GM19023 (cell line): Measurements from ENCODE around the gene C1QTNF1.
"Not testable (repeated sequence)": the region's sequence is repeated elsewhere in the genome, so short reads cannot be mapped to it uniquely, and the experiment has no call there.

Source experiments
- ATAC-seq: cut with Tn5 transposase; IDR thresholded peaks from one replicate; pipeline ENCODE4 v1.9.1; 2021; ENCODE audit warnings: mild to moderate bottlenecking, moderate library complexity; ENCODE audit not compliant: unreplicated experiment

C1QTNF1 gene

DNA sequence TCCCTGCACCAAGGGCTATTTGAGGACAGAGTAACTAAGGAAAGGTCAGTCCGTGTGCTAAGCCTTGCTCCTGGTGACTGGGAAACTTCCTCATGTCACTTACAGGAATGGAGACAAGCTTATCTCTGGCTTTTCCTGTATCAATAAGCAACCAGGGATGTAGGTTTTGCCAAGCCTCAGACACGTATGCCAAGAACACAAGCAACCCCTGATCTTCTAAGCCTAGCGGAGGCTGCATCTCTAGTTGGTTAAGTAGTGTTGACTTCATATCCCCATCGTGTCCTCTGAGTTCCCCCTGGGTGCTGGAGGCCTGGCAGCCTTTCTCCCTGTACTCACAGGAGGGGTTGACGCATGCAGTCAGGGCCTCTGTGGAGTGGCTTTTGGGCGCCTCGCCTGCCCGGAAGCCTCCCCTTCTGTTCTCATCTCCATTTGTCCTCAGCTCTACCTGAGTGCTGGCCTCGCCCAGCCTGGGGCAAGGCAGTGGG, 1.4 kb upstream of the C1QTNF1 start:
- ATAC-seq, result no peak

DNA sequence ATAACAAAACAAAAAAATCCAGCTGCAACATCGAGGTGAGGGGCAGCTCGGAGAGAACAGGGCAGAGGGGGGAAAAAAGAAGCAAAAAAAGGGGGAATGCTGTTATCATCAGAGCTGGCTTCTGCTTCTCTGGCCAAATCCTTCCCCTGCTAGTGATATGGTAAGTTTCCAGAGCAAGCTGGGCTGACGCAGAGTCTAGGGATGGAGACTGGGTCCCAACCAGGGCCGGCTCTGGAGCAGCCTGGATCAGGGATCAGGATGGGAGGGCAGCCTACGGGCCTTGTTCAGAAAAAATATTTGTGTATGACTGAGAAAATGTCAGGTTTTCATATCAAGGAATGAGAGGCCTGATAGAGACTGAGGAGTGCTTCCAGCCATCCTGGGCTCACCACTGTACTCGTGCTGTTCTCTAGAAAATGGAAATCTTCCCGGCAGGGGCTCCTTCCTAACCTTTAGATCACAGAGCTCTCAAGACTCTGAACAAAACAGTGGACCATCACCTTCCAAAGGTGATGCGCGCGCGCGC, 726 bp upstream of the C1QTNF1 start:
- no peak for ATAC-seq

DNA sequence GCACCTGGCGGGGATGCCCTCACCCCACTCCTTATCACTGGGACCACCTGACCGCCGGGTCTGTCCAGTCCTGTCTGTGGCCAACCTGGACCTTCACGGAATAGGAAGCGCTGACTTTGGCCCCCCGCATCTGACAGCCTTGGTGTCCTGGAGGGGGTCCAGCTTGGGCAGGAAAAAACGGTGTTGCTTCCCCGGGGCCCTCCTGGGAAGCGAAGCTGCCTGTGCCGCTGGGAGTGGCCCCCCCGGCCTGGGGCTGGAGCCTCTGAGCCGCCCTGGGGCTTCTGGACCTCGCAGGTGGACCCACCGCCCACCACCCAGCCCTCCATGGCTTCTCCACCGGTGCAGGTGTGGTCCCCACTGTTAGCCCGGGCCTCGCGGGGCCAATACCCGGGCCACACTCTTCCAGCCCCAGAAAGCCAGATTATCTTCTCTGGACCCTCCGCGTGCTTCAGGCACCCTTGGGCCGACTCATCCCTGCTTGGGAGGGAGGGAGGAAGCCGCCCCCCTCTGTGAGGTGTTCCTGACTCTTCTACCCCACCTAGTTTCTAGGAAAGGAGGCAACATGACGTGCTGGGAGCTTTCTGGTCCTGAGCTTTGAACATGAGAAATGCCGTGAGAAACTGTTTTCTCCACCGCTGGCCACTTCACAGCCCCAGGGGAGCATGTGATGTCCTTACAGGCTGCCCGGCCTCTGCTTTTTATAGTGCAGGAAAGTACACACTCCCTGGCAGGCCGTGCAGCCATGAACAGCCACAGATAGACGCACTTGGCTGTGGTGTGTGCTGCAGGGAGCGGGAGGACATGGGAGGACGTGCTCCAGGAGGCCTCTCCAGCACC, 1.1 kb downstream of the C1QTNF1 start:
- no peak for ATAC-seq

DNA sequence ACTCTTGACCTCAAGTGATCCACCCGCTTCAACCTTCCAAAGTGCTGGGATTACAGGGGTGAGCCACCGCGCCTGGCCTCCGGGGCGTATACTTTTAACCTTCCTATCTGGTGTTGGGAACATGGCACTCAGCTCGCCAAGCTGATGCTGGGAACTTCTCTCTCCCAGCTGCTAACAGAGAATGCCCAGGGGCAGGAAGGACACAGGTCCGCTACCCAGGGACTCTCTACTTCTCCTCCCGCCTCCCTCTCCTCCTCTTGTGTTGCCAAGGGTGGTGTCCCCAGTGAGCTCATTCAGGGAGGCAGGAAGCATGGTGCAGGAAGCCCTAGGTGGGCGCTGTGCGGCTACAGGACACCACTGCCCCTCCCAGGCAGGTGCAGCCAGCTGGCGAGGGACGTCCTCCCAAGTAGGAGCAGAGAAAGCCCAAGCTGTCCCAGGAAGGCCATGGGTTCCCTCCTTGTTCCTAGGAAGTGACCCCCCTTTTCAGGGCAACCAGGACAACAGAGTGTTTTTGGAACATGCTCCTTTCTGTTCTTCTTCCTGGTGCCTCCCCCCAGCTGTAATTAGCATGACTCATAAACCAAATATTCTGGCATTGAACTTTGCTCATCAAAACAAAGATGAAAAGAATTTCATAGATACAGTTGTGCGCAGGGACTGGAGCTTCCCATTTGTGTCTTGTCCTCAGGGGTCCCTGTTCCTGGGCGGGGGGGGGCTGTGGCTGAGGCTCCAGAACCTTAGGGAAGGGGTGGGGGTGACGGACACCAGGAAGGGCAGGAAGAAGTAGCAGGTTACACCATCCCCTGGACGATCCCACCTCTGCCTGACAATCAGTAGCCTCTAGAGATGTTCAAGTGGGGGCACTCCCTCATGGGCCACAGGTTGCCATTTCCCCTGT, 2.7 kb downstream of the C1QTNF1 start:
- no peak for ATAC-seq

DNA sequence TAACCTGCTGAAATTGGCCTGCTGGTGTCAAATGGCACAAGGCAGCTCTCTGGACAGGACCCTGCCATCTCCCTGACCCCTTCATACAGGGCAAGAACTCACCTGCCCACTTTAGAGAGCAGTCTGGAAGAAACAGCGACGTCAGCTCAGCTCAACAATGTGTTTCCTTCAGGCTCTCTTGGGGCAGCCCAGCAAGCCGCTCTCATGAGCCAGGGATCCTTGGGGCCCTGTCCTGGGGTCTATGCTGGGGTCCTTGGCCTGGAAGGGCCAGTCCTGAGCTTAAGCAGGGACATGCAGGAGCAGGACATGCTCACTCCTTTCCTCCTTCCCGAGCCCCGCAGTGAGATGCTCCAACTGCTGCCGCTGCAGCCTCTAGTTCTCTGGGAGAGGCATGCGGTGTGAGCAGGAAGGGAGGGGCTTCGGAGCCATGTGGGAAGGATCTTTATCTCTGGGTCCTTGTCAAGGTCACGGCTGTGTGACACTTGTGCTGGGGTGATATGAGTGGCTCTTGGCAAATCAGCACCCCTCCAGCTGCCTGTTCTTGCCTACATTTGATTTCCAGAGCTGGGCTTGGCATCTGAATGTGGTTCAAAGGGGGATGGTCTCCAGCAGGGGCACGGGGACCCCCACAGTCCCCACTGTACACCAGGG, 3.4 kb downstream of the C1QTNF1 start:
- ATAC-seq, result no peak

DNA sequence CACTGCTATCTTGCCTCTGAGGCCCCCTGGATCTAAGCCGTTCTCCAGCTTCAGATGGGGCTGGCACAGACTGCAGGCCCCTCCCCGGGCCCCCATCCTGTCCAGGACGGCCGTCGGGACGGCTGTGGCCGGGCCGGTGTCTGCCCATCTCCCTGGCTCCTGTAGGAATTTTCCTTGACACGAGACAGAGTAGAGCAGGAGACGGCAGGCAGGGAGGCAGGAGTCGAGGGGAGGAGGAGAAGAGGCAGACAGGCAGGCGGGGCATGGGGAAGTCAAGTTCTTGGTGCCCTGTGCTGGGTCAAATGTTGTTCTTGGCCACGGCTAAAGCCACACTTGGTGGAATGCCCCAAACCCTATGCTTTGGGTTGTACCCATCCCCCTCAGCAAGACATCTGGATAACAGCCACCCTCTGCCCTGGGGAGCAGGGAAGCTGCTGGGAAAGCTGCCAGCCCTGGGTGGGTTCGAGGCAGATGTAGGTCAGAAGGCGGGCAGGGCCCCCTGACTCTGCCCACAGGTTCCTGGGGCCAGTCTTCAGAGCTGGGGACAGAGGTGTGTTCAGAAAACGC, 4.0 kb downstream of the C1QTNF1 start:
- no peak for ATAC-seq

DNA sequence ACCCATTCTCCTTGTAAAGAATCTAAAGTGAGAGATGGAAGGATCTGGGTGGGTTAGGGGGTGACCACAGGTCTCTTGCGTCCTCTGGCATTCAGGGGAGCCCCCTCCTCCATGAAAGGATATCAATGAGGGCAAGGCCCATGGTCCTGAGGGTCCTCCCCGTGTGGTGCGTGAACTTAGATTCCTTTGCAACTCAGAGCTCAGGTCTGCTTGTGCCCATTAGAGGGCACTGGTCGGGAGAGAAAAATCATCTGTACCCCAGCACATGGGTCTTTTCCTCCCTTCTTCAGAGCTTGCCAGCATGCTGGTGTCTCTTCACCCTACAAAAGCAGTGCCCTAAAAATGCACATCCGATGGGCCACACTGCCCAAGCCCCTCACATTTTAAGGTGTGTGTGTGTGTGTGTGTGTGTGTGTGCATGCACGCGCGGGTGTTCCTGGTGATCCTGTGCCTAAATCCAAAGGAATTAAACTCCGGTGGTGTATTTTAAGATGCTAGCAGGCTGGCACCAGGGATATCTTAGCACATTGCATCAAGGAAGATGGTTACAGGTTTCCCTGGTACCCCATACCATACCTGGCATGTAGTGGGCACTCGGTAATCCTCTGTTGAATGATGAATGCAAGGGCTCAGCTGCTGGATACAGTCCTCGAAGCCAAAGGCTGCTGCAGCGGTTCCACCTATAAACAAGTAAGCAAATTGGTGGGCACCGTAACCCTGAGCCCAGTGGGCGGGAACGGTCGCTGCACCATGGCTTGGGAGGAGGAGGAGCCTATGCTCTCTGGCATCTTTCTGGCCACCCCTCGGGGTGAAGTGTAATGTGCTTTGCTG, 4.7 kb downstream of the C1QTNF1 start:
- no peak for ATAC-seq

DNA sequence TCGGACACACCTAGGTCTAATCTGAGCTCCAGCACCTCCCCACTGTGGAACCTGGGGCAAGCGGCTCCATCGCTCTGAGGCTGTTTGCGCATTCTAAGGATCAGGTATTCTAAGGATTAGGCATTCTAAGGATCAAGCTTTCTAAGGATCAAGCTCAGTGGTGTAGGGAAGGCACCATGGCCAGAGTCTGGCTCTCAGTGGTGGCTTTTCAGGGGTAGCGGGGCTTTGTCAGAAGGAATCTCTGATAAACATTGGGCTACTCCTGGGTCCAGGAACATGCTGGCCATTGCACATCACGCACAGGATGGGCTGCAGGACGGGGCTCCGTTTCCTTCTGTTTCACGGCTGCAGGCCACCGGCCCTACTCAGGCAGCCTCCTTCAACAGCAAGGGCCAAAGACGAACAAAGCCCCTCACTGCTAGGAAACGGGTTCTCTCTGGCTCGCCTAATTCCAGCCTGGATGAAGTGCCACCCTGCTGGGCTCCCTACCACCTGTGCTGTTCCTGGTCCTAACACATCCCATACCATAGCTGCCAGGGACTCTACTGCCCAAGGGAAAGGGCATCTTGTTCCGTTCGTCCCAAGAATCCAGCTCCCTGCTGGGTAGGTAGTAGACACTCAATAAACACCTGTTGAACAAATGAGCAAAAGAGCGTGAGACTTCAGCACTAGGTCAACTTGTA, 5.5 kb downstream of the C1QTNF1 start:
- no peak for ATAC-seq

DNA sequence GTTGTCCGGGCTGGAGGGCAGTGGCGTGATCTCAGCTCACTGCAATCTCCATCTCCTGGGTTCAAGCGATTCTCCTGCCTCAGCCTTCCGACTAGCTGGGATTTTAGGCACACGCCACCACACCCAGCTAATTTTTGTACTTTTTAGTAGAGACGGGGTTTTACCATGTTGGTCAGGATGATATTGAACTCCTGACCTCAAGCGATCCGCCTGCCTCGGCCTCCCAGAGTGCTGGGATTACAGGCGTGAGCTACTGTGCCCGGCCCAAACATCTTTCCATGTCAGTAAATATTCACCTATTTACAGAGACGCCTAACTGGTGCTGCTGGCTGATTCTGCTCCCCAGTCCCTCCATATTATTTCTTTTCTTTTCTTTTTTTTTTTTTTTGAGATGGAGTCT, 6.7 kb downstream of the C1QTNF1 start:
- not testable (repeated sequence) for ATAC-seq

DNA sequence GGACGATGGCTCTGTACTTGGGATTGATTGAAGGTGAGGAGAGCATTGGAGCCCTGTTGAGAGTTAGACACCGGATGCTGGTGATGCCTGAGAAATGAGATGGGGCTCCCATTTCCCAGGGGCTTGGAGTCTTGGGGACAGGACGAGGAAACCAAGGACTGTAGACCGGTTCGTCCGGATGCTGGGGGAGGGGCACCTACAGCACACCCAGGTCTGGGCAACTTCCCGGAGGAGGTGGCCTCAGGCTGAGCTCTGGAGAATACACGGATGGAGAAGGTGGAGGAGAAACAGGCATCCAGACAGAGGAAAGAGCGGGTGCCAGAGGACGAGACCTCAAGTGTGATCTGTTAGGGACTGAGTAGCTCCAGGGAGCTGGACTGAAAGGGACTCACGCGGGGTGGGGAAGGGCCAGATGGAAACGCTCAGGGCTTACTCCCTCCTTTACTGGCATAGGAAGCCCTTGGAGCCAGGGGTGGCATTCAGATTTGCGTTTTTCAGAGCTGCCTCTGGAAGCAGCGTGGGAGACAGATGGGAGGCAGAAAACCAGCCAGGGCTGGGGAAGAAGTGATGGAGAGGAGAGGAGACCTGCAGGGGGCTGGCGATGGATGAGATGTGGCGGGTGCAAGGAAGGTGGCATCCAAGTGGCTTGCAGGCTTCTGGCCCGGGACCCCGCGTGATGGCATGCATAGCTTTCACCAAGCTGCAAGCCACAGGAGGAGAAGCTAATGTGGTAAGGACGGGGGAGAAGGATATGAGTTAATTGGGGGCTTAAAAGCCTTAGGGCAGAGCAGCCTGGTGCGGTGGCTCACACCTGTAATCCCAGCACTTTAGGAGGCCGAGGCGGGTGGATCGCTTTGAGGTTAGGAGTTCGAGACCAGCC, 8.3 kb downstream of the C1QTNF1 start:
- ATAC-seq, result no peak

DNA sequence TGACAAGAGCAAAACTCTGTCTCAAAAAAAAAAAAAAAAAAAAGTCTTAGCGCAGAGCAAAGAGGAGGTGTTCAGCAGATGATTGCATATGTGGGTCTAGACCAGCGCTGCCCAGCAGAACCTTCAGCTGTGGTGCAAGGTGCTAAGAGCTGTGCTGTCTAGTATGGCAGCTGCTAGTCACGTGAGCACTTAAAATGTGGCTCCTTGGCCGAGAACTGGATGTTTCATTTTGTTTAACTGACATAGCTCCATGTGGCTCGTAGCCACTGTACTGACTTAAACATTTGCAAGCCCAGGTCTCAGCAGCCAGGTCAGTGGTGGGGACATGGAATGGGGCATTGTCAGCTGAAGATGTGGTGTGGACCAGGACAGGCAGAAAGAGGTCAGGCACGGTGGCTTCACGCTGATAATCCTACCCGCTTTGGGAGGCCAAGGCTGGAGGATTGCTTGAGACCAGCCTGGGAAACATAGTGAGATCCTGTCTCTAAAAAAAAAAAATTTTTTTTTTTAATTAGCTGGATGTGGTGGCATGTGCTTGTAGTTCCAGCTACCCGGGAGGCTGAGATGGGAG, 9.2 kb downstream of the C1QTNF1 start:
- no peak for ATAC-seq

DNA sequence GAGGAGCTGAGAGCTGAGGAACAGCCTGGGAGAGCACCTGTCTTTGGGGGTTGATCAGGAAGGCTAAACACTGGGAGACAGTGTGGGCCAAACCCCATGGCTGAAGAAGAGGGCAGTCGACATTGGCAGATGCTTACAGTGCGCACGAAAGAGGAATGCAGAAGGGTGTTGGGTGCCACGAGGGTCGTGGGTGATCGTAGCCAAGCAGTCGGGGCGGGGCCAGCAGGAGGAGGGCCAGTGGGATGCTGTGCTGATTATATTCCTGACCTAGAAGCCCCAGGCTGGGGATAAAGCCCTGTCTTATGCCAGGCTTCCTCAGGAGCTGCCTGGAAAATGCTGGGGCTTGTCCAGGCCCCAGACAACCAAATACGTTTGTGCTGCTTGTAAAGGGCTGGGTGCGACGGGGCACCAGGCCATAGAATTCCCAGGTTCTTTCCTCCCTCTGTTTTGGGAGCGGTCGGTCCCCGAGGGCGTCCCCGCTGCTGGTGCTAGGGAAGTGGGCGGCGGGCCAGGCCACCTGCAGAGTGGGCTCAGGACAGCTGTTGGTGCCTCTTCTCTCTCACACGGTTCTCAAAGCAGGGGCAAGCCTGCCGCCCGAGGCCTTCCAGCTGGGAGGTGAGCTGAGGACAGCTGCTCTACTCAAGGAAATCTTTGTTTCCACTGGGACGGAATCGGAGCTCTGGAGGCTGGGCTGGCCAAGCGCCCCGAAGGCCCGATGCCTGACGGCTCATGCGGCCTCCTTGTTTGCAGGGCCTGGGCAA, 10.0 kb downstream of the C1QTNF1 start:
- no peak for ATAC-seq

DNA sequence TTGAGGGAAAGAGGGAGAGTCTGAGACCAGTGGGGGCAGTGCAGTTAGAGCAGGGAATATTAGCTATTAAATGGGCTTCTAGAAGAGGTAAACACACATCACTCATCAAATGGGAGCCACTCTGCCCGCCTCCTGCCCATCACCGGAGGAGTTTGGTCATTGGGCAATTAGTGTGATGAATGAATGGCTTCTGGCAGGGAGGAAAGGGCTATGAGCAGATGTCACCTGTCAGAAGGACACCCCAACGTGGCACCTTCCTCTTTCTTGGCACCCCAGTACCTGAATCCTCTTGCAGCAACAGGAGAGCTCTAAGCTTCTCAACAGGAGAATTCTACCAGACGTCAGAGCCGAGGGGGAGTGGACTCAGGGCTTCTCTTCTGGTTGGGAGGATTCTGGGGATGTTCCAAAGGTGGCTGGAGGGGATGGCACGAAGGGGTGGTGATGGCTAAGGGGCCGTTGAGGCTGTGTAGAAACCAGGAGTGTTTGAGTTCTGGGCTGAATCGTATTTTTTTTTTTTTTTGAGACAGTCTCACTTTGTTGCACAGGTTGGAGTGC, 11.0 kb downstream of the C1QTNF1 start:
- no peak for ATAC-seq

DNA sequence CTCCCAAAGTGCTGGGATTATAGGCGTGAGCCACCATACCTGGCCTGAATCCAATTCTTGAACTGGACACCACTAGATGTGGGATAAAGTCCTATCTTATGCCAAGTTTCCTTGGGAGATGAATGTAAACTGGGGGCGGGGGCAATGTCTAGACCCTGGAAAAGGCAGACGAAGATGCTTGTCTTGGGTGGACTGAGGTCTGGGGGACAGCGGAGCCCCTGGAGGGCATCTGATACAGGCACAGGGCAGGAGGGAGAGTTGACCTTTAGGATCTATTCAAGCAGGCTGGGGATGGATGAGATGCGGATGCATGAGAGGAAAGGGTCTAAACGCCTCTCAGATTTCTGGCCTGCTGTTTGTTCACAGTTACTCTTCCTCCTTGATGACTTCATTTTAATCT, 11.7 kb downstream of the C1QTNF1 start:
- ATAC-seq, result no peak

DNA sequence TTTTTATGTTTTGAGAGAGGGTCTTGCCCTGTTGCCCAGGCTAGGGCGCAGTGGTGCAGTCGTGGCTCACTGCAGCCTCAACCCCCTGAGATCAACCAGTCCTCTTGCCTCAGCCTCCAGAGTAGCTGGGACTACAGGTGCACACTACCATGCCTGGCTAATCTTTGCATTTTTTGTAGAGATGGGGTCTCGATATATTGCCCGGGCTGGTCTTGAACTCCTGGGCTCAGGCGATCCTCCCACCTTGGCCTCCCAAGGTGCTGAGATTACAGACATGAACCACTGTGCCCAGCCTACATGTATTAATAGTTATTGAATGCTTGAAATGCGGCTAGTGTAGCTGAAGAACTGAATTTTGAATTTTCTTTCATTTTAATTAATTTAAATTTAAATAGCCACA, 12.2 kb downstream of the C1QTNF1 start:
- no peak for ATAC-seq

DNA sequence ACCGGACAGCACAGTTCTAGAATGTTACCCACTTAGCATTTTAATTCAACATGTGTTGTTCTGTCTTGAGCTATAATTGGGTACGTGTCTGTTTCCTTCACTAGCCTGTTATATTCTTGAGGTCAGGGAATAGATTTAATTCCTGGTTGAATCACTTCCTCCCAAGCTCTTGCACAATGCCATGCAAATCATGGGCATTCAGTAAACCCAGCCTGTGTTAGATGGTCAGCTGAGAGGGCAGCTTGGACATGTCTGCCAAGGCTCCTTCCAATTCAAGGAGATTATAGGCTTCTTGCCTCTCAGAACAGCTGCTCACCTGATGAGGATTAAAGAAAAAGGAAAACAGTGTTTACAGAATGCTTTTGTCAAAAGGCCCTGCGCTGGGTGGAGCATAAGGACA, 12.6 kb downstream of the C1QTNF1 start:
- ATAC-seq, result no peak

DNA sequence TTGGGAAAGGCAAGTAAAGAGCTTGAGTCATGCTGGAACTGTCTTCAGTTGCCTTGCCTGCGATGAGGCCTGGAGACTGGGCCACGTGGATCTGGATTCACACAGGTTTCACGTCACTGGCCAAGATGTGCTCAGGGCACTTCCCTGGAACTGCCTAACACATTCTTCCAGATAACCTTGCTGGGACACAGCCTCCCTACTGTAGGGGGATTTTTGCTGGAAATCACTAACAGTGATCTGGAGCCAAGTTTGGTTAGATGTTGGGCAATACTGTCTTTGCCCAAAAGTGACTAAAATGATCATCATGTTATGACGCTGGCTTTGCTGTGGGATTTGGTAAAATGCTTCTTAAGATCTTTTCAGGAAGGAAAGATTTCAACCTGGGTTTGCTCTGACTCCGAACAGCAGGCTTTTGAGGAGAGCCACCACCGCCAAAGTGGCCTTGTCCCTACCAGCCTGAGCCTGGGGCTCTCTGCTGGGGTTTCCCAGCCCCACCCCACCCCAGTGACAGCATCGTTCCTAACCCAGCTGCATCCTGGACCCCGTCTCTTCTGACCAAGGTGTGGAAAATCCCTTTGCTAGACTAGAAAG, 14.7 kb downstream of the C1QTNF1 start:
- ATAC-seq, result no peak
